Stimulated activated CD8-positive, alpha-beta memory T cell treated with anti-CD3 and anti-CD28 coated beads, Interleukin-15, amount 100 ng/mL, for 1 hour (primary cell): ENCODE measurements around the gene CREB5.

Experiments used
- DNase-seq: peaks from one replicate; pipeline ENCODE4 v3.0.0-alpha.2; 2020; ENCODE audit warnings: low read depth

Gene CREB5

DNA sequence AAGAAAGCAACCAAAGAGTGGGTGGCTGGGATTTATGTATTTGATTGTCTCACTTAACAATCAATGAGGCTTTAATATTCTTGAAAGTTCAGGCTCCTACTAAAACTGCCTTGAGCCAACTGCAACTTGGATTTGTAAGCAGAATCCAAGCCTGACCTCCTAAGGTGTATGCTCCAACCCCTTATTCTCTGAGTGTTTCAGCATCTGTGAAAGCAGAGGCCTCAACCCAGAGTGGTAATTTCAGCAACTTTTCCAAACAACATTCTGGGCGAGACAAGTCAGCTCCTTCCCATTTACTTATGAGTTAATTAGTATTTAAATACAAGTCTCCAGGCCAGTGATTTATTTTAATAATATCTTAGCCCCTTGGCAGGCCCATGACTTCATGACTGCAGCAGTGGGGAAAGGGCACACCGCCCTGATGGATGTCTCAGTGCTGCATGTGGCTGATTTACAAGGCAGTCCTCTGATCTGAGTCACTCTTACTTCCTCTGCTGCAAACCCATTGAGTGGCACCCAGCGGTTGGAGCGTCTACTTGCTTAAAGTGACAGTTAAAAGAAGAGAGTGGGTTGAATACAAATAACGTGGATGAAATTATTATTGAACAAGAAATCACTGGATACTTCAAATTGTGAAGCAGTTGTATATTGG is 336.7 kb downstream of the CREB5 start:
- no peak for DNase-seq

- no peak for DNase-seq
These were observed 337.3 kb downstream of the CREB5 start for GRCh38 chr7:28749638-28750037.

DNA sequence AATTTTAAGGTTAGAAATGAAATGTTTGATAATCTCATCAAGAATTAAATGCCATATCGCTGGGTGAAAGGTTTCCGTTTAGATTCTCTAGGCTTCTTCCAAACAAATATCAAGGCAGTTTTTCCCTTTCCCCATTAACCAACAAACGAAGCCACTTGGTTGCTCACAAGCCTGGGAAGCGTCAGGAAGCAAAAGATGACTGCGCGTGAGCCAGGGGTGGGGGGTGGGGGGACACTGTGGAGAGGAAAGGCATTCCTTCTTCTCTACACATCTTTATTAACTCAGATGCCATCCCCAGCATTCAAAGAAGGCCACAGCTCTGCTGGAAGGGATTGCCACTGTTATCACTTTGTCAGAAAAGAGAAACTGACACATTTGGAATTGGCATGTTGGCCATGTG is 338.7 kb downstream of the CREB5 start:
- no peak for DNase-seq

GRCh38 chr7:28753613-28754012 is 341.3 kb downstream of the CREB5 start:
- DNase-seq: no peak

- DNase-seq: no peak
These were observed 341.7 kb downstream of the CREB5 start for GRCh38 chr7:28754027-28754426.

DNA sequence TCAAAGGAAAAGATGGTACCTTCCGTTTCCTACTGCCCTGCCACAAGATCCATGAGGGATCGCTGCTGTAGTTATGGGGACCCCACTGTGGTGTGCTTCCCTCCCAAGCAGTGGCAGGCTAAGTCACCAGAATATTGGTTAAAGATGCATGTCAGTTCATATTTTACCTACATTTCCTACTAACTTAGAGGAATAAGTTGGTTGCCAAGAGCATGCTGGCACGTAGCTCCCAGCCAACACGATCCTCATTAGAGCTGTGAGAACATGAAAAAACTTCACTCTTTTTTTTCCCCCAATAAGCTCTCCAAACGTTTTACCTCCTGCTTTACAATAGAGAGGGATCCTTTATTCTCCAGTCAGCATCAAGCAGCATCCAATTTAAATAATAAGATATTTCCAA is 342.1 kb downstream of the CREB5 start:
- no peak for DNase-seq

- no peak for DNase-seq
These were observed 342.9 kb downstream of the CREB5 start for GRCh38 chr7:28755255-28755654.

DNA sequence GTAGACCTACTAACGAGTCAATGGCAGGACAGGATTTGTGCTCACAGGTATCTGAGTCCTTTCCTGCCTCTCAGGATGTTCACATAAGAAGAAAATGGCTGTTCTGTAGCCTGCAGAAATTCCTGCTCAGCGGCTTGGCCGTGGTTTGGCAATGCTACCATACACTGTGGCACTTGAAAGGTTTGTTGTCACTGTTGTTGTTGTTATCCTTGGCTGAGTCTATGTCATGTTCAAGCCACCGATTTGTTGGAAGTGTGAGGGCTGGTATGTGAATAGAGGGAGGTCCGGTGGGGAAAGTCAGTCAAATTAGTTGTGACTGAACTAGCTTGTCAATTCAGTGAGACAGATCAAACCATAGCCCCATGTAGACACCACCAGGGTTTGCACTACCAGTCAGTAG is 345.9 kb downstream of the CREB5 start:
- no peak for DNase-seq

DNA sequence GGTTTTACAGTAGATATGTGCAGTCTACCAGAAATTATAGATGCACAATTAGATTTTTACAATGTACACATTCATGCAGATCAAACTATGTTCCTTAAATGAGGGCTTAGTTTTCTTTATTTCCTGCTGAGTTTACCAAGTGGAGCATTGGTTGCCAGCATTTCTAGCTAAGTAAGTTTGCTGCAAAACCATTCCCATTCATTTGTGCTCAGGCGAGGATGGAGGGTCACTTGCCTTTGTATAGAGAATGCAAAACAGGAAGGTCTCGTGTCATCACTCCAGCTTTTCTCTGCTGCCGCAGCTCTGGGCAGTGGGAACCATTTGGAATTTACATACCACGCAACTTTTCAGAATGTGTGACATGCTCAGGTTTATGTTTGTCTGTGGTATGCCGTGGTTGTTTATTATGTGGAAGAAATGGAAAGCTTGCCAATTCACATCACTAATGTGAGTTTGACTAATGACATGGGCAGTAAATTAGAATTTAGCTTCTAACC is 347.2 kb downstream of the CREB5 start:
- no peak for DNase-seq

- DNase-seq: no peak
These were observed 349.2 kb downstream of the CREB5 start for GRCh38 chr7:28761505-28761904.

GRCh38 chr7:28762651-28763050 is 350.3 kb downstream of the CREB5 start:
- no peak for DNase-seq

DNA sequence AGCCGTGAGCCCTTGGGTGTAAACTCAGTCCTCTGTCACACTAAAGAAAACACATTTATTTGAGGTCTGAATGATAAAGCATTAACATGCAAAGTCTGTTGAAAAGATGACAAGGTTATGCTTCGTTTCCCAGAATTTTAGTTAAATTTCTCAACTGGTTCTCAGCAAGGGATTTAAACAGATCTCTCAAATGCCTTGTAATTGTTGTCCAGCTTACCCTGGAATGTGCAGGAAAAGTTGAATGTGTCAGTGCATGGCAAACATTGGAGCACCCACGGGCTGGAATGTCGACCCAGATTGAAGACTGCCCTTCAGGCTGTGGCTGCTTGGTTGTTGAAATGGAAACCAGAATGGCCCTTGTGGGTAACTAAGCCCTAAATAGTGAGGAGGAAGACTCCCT is 354.0 kb downstream of the CREB5 start:
- DNase-seq: no peak

GRCh38 chr7:28767356-28767755 is 355.0 kb downstream of the CREB5 start:
- no peak for DNase-seq

DNA sequence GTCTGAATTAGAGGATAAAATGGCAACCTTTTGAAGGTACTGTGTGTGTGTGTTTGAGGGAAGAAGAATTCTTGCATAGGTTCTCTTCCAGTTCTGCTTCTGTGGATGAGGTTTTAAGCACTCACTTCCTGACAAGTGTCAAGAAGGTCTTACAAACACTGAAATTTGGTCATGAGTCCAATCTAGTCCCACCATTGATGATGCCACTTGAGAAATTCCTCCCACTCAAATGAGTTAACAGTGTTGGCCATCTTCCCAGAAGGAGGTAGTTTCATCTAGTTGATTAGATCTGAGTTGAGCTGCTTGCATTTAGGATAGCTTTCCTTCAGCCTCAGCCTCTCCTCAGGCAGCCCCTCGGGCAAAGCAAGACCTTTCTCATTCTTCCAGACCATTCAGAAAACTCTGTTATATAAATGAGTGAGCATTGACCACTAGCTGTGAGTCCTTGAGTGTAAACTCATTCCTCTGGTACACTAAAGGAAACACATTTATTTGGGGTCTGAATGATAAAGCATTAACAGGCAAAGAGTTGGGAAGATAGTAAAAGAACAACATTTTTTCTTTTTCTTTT is 356.3 kb downstream of the CREB5 start:
- DNase-seq: no peak

DNA sequence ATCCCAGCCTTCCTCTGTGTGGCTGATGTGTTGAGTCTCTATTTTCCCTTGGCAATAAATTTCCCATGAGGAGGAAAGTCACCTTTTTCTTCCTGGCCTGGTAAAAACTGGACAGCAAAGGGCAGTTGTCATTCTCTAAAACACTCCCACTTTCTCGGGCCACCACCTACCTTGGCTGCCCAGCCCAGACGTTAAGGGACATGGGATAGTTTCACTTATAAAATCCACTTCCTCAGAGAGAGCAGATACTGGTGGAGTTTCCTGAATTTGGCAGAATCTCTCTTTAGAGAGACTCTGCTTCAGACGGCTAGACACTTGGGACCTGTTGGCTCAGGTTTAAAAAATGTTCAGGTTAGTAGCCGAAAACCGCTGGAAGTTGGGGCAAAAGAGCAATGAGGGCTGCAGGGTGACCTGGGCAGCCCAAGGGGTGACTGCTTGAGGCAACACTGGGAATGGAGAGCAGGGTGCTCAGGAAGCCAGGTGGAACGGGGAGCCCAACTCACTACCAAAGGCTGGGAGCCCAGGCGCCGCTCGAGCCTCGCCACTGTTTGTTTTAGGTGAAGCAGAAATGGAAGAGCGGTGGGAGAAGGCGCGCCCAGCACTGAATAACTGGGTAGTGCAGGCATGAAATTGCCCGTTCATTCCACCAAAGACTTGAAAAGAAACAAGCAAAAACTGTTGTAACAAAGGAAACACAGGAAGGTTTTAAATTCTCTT is 359.7 kb downstream of the CREB5 start:
- DNase-seq: no peak

- no peak for DNase-seq
These were observed 361.3 kb downstream of the CREB5 start for GRCh38 chr7:28773423-28774145.

GRCh38 chr7:28774261-28774988 is 362.1 kb downstream of the CREB5 start:
- DNase-seq: no peak

- DNase-seq: no peak
These were observed 364.3 kb downstream of the CREB5 start for GRCh38 chr7:28776463-28777157.

GRCh38 chr7:28778786-28779185 is 366.5 kb downstream of the CREB5 start:
- no peak for DNase-seq

GRCh38 chr7:28779954-28780353 is 367.6 kb downstream of the CREB5 start:
- no peak for DNase-seq

DNA sequence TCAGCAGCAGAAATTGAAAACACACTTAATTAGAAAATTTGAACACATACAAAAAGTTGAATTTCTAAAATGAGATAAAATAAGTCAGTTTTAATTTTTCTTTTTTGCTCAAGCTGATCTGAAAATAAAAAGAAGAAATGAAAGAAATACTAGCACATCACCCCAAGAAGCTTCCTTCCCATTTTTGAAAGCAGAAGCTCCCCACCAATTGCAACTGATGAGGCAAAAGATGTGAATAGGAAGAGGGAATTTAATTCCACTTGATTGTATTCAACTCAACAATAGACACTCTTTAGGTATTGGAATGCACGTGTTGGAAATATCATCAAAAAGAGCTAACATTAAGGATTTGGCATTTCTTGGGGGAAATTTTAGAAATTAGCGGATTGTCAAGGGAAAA is 370.0 kb downstream of the CREB5 start:
- DNase-seq: no peak
